ENCODE measurements around the gene RFX4.

DNA sequence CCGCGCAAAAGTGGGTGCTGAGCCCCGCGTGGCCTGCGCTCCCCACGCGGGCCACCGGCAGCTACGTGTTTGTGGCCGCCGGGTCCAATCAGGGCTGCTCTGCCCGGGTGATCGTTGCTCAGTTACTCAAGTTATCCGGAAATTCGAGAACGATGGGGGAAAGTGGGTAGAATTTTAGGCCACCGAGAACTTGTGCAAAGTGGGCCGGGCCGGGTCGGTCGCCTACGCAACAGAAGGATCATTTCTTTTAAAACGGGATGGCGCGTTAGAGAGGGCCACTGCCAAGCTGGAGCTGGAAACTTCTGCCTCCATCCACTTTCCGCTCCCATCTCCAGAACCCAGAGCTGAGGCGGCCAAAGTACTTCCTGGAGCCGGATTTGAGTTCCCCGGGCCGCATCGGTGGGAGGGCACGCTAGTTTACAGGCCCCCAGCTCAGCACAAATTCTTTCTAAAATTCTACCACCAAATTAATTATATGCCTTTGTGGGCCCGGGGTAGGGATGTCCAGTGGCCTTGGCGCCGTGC lies 3.5 kb downstream of the RFX4 start:
- no peak for TF ChIP-seq POLR2A (IDR thresholded peaks at IDR 0.05)
- TF ChIP-seq, protein P1, sequence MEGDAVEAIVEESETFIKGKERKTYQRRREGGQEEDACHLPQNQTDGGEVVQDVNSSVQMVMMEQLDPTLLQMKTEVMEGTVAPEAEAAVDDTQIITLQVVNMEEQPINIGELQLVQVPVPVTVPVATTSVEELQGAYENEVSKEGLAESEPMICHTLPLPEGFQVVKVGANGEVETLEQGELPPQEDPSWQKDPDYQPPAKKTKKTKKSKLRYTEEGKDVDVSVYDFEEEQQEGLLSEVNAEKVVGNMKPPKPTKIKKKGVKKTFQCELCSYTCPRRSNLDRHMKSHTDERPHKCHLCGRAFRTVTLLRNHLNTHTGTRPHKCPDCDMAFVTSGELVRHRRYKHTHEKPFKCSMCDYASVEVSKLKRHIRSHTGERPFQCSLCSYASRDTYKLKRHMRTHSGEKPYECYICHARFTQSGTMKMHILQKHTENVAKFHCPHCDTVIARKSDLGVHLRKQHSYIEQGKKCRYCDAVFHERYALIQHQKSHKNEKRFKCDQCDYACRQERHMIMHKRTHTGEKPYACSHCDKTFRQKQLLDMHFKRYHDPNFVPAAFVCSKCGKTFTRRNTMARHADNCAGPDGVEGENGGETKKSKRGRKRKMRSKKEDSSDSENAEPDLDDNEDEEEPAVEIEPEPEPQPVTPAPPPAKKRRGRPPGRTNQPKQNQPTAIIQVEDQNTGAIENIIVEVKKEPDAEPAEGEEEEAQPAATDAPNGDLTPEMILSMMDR (IDR thresholded peaks at IDR 0.05 in 4 of 5, conservative IDR thresholded peaks at IDR 0.05 in 1 of 5) = no peak

Data from gastrocnemius medialis (tissue), 4 donors.